Liver (tissue), 9 donors: ENCODE measurements around the gene SMIM31. TPM values are rescaled to one million over a fixed set of nuclear protein-coding genes. Genes with fewer than 3 reads are reported as not detected.

Source experiments
- DNase-seq: peaks from one replicate; pipeline ENCODE4 v3.0.0-alpha.2; 2017; ENCODE audit warnings: low spot score
- H3K27ac ChIP-seq, 2 donors: one replicate each; pipeline ENCODE4 v1.7.0; 2013; ENCODE audit warnings: inconsistent platforms in 2 of 2, low read length in 2 of 2, control low read depth in 1 of 2, low read depth in 1 of 2, mild to moderate bottlenecking in 1 of 2
- H3K27me3 ChIP-seq, 4 donors: one replicate each; pipeline versions ENCODE4 v1.6.1 to v1.7.0; 2013; ENCODE audit warnings: low read length in 3 of 4, inconsistent platforms in 1 of 4, mild to moderate bottlenecking in 1 of 4, moderate library complexity in 1 of 4; ENCODE audit not compliant: control insufficient read depth in 4 of 4, insufficient read depth in 4 of 4
- H3K36me3 ChIP-seq, 4 donors: one replicate each; pipeline versions ENCODE4 v1.6.1 to v1.7.0; 2013; ENCODE audit warnings: low read length in 3 of 4, mild to moderate bottlenecking in 3 of 4, low read depth in 1 of 4, moderate library complexity in 1 of 4; ENCODE audit not compliant: control insufficient read depth in 4 of 4, insufficient read depth in 3 of 4
- H3K4me1 ChIP-seq, 4 donors: one replicate each; pipeline versions ENCODE4 v1.6.1 to v1.7.0; 2013; ENCODE audit warnings: low read length in 3 of 4, mild to moderate bottlenecking in 3 of 4, moderate library complexity in 1 of 4; ENCODE audit not compliant: control insufficient read depth in 4 of 4, insufficient read depth in 4 of 4
- H3K4me3 ChIP-seq, 3 donors: one replicate each; pipeline versions ENCODE4 v1.6.1 to v1.7.0; 2013; ENCODE audit warnings: low read length in 3 of 3, control low read depth in 1 of 3, low read depth in 1 of 3, mild to moderate bottlenecking in 1 of 3
- H3K9ac ChIP-seq, 2 donors: one replicate each; pipeline ENCODE4 v1.7.0; 2013; ENCODE audit warnings: low read length in 2 of 2, mild to moderate bottlenecking in 2 of 2, moderate library complexity in 2 of 2, control low read depth in 1 of 2, low read depth in 1 of 2
- H3K9me3 ChIP-seq, 4 donors: one replicate each; pipeline versions ENCODE4 v1.6.1 to v1.7.0; 2013; ENCODE audit warnings: low read length in 3 of 4; ENCODE audit not compliant: control insufficient read depth in 4 of 4
- EGR1 ChIP-seq, 2 donors: IDR thresholded peaks; 2 replicates each; pipeline ENCODE4 v1.6.1; 2016 to 2018; ENCODE audit warnings: antibody characterized with exemption in 2 of 2, low read depth in 2 of 2
- FOXA1 ChIP-seq: IDR thresholded peaks from 2 replicates; pipeline ENCODE4 v1.6.1; 2016; ENCODE audit warnings: antibody characterized with exemption
- FOXA2 ChIP-seq: IDR thresholded peaks from 2 replicates; pipeline ENCODE4 v1.6.1; 2016; ENCODE audit warnings: antibody characterized with exemption
- GABPA ChIP-seq, 2 donors: IDR thresholded peaks in 1 of 2; conservative IDR thresholded peaks in 1 of 2; 2 replicates each; pipeline ENCODE4 v1.6.1; 2016; ENCODE audit warnings: antibody characterized with exemption in 2 of 2, mild to moderate bottlenecking in 1 of 2, moderate library complexity in 1 of 2
- HNF4A ChIP-seq, 2 donors: conservative IDR thresholded peaks; 2 replicates each; pipeline ENCODE4 v1.6.1; 2016; ENCODE audit warnings: antibody characterized with exemption in 2 of 2, mild to moderate bottlenecking in 2 of 2
- HNF4G ChIP-seq: IDR thresholded peaks from 2 replicates; pipeline ENCODE4 v1.6.1; 2016; ENCODE audit warnings: antibody characterized with exemption
- JUND ChIP-seq, 2 donors: IDR thresholded peaks; 2 replicates each; pipeline ENCODE4 v1.6.1; 2016; ENCODE audit warnings: antibody characterized with exemption in 2 of 2
- NR2F2 ChIP-seq: IDR thresholded peaks from 2 replicates; pipeline ENCODE4 v1.6.1; 2016; ENCODE audit warnings: antibody characterized with exemption
- RAD21 ChIP-seq, 2 donors: IDR thresholded peaks; 2 replicates each; pipeline ENCODE4 v1.6.1; 2016; ENCODE audit warnings: antibody characterized with exemption in 2 of 2, mild to moderate bottlenecking in 2 of 2
- RXRA ChIP-seq, 2 donors: IDR thresholded peaks; 2 replicates each; pipeline ENCODE4 v1.6.1; 2017 to 2018; ENCODE audit warnings: antibody characterized with exemption in 2 of 2, mild to moderate bottlenecking in 1 of 2
- SP1 ChIP-seq: IDR thresholded peaks from 2 replicates; pipeline ENCODE4 v1.6.1; 2018; ENCODE audit warnings: antibody characterized with exemption, mild to moderate bottlenecking
- TAF1 ChIP-seq: conservative IDR thresholded peaks from 2 replicates; pipeline ENCODE4 v1.6.1; 2016; ENCODE audit warnings: antibody characterized with exemption, mild to moderate bottlenecking
- YY1 ChIP-seq: IDR thresholded peaks from 2 replicates; pipeline ENCODE4 v1.6.1; 2016; ENCODE audit warnings: antibody characterized with exemption, mild to moderate bottlenecking
- WGBS: extraction: QIAGEN DNeasy Blood & Tissue Kit; methylation state at CpG from one replicate; pipeline ENCODE4 v1.1.7; 2013; 5-methylcytosine and 5-hydroxymethylcytosine counted together
- polyA plus RNA-seq, 2 donors: library from polyadenylated mRNA; stranded (reverse) in 1 of 2; unstranded in 1 of 2; fragments of 200-250 nt in 1 of 2; fragments of >200 nt in 1 of 2; fragmentation: Nextera tagmentation in 1 of 2; extraction: Ambion mirVana in 1 of 2; gene quantifications; one replicate each; pipeline versions ENCODE4 v1.2.1 to v1.2.3, GENCODE V29; 2013 to 2015
- total RNA-seq, 2 donors: library from RNA; depleted of rRNA; stranded (reverse); fragments of >200 nt; gene quantifications; one replicate each; pipeline ENCODE4 v1.2.3, GENCODE V29; 2014
- TF ChIP-seq, protein P1 (sequence below): IDR thresholded peaks from 2 replicates; pipeline ENCODE4 v1.6.1; 2016; ENCODE audit warnings: antibody characterized with exemption
- TF ChIP-seq, protein P2 (sequence below): fragments of 150-350 bp; IDR thresholded peaks from 2 replicates; pipeline ENCODE4 v1.5.1; 2017; ENCODE audit warnings: improper control_type of control experiment, low read depth, low read length; ENCODE audit not compliant: missing input control
- TF ChIP-seq, protein P3 (sequence below): IDR thresholded peaks from 2 replicates; pipeline ENCODE4 v1.6.1; 2016; ENCODE audit warnings: antibody characterized with exemption
- TF ChIP-seq, protein P4 (sequence below): IDR thresholded peaks from 2 replicates; pipeline ENCODE4 v1.6.1; 2016; ENCODE audit warnings: antibody characterized with exemption, mild to moderate bottlenecking
- TF ChIP-seq, protein P5 (sequence below): IDR thresholded peaks from 2 replicates; pipeline ENCODE4 v1.6.1; 2016; ENCODE audit warnings: antibody characterized with exemption
- donor health status: healthy.
- donor health status: healthy.
- donor health status: healthy.
- donor health status: healthy.
- donor health status: healthy.

Gene SMIM31
- total and polyA plus RNA-seq, 4 donors, result not detected

DNA sequence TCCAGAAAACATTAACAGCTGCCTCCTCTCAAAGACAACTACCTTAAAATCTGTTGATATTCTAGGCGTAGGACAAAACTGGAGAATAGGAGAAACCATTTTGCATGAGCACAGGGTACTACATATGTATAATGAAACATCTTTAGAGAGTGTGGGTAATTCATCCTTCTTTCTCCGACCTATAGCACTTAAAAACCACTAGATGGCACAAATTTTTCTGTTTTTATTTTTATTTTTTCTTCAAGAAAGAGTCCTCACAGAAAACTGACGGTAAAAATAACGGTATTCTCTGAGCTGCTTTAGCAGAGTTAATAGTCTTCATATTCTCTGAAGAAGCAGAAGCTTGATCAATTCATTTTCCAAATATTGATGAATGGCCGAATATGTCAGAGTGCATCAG, 14.6 kb downstream of the SMIM31 start:
- Histone ChIP-seq H3K9ac (no peak overlapping the region), H3K27me3 (no peaks in the 10 kb centered on the region), H3K9me3 (no peaks in the 10 kb centered on the region), H3K4me1 (peaks cover 0 to 17% (median 10%) of the 10 kb centered on the region in 4 donors), H3K36me3 (no peaks in the 10 kb centered on the region), H3K4me3 (no peak overlapping the region), H3K27ac (no peak overlapping the region)
- WGBS, result 33% methylated on average over 5 of the region's 5 CpGs
- TF ChIP-seq, protein P1, sequence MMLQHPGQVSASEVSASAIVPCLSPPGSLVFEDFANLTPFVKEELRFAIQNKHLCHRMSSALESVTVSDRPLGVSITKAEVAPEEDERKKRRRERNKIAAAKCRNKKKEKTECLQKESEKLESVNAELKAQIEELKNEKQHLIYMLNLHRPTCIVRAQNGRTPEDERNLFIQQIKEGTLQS, result no peak
- TF ChIP-seq RAD21 (IDR thresholded peaks at IDR 0.05), result peak in 1 of 2 donors; percentile 38
- no peak for TF ChIP-seq YY1
- TF ChIP-seq, protein P2, sequence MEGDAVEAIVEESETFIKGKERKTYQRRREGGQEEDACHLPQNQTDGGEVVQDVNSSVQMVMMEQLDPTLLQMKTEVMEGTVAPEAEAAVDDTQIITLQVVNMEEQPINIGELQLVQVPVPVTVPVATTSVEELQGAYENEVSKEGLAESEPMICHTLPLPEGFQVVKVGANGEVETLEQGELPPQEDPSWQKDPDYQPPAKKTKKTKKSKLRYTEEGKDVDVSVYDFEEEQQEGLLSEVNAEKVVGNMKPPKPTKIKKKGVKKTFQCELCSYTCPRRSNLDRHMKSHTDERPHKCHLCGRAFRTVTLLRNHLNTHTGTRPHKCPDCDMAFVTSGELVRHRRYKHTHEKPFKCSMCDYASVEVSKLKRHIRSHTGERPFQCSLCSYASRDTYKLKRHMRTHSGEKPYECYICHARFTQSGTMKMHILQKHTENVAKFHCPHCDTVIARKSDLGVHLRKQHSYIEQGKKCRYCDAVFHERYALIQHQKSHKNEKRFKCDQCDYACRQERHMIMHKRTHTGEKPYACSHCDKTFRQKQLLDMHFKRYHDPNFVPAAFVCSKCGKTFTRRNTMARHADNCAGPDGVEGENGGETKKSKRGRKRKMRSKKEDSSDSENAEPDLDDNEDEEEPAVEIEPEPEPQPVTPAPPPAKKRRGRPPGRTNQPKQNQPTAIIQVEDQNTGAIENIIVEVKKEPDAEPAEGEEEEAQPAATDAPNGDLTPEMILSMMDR, result peak; percentile 35
- DNase-seq, result no peak

DNA sequence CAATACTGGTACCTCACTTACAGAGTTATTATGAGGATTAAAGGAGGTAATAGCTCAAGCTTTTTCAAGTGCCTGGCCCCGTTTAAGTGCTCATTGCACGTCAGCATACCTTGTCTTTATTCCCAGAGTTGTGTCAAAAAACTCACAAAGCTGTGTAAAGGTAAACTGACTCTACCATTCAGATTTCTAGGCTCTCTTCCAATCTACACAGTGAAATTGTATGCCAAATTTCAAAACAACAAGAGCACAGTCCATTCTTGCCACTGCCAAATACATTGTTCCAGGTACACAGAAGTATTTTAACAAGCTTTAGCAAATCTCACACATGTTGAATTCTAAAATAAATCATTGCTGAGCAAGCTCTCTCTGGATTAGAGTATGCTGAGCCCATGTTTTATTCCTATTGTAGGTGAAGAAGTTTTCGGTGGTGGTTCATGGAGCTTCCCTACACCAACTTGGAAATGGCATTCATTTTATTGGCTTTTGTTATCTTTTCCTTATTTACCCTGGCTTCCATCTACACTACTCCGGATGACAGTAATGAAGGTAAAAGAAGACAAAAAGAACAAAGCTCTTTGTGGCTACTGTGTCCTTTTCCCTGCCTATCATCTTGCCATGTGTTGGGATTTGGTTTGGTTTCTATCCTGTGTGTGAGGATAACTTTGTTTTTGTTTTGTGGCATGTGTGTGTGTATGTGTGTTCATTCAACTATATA, 16.2 kb downstream of the SMIM31 start:
- Histone ChIP-seq H3K27me3 (no peaks in the 10 kb centered on the region), H3K27ac (peak overlapping the region in 1 of 2 donors; percentile 23), H3K9ac (no peak overlapping the region), H3K9me3 (no peaks in the 10 kb centered on the region), H3K4me1 (peaks cover 0 to 17% (median 10%) of the 10 kb centered on the region in 4 donors), H3K36me3 (no peaks in the 10 kb centered on the region), H3K4me3 (no peak overlapping the region)
- DNase-seq, result no peak
- TF ChIP-seq TAF1, result no peak
- TF ChIP-seq, protein P3, sequence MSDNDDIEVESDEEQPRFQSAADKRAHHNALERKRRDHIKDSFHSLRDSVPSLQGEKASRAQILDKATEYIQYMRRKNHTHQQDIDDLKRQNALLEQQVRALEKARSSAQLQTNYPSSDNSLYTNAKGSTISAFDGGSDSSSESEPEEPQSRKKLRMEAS, result peak; percentile 29
- peak; percentile 31 to 55 for TF ChIP-seq JUND (IDR thresholded peaks at IDR 0.05)
- TF ChIP-seq, protein P4, sequence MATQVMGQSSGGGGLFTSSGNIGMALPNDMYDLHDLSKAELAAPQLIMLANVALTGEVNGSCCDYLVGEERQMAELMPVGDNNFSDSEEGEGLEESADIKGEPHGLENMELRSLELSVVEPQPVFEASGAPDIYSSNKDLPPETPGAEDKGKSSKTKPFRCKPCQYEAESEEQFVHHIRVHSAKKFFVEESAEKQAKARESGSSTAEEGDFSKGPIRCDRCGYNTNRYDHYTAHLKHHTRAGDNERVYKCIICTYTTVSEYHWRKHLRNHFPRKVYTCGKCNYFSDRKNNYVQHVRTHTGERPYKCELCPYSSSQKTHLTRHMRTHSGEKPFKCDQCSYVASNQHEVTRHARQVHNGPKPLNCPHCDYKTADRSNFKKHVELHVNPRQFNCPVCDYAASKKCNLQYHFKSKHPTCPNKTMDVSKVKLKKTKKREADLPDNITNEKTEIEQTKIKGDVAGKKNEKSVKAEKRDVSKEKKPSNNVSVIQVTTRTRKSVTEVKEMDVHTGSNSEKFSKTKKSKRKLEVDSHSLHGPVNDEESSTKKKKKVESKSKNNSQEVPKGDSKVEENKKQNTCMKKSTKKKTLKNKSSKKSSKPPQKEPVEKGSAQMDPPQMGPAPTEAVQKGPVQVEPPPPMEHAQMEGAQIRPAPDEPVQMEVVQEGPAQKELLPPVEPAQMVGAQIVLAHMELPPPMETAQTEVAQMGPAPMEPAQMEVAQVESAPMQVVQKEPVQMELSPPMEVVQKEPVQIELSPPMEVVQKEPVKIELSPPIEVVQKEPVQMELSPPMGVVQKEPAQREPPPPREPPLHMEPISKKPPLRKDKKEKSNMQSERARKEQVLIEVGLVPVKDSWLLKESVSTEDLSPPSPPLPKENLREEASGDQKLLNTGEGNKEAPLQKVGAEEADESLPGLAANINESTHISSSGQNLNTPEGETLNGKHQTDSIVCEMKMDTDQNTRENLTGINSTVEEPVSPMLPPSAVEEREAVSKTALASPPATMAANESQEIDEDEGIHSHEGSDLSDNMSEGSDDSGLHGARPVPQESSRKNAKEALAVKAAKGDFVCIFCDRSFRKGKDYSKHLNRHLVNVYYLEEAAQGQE, result peak; percentile 61
- TF ChIP-seq FOXA2, result peak; percentile 64
- no peak for TF ChIP-seq FOXA1
- TF ChIP-seq HNF4G, result peak; percentile 53
- TF ChIP-seq SP1, result peak; percentile 74
- TF ChIP-seq, protein P1, result no peak
- peak; percentile 15 to 58 for TF ChIP-seq RXRA (IDR thresholded peaks at IDR 0.05)
- no peak for TF ChIP-seq NR2F2
- peak in 1 of 2 donors; percentile 28 for TF ChIP-seq RAD21 (IDR thresholded peaks at IDR 0.05)
- TF ChIP-seq GABPA (IDR thresholded peaks at IDR 0.05 in 1 of 2, conservative IDR thresholded peaks at IDR 0.05 in 1 of 2), result no peak
- TF ChIP-seq HNF4A (conservative IDR thresholded peaks at IDR 0.05), result peak; percentile 87 to 92
- TF ChIP-seq, protein P5, sequence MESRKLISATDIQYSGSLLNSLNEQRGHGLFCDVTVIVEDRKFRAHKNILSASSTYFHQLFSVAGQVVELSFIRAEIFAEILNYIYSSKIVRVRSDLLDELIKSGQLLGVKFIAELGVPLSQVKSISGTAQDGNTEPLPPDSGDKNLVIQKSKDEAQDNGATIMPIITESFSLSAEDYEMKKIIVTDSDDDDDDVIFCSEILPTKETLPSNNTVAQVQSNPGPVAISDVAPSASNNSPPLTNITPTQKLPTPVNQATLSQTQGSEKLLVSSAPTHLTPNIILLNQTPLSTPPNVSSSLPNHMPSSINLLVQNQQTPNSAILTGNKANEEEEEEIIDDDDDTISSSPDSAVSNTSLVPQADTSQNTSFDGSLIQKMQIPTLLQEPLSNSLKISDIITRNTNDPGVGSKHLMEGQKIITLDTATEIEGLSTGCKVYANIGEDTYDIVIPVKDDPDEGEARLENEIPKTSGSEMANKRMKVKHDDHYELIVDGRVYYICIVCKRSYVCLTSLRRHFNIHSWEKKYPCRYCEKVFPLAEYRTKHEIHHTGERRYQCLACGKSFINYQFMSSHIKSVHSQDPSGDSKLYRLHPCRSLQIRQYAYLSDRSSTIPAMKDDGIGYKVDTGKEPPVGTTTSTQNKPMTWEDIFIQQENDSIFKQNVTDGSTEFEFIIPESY, result peak; percentile 60
- TF ChIP-seq YY1, result peak; percentile 90
- TF ChIP-seq, protein P2, result no peak
- peak in 1 of 2 donors; percentile 38 for TF ChIP-seq EGR1 (IDR thresholded peaks at IDR 0.05; ENCODE audit: low read depth in 2 of 2)
- 27% methylated on average over 4 of the region's 4 CpGs for WGBS
